SK-N-DZ (cell line): ENCODE measurements around the gene CRLF1.

Source experiments
- DNase-seq: peaks from one replicate; pipeline ENCODE4 v3.0.0-alpha.2; 2015; ENCODE audit warnings: low spot score

The CRLF1 gene

DNA sequence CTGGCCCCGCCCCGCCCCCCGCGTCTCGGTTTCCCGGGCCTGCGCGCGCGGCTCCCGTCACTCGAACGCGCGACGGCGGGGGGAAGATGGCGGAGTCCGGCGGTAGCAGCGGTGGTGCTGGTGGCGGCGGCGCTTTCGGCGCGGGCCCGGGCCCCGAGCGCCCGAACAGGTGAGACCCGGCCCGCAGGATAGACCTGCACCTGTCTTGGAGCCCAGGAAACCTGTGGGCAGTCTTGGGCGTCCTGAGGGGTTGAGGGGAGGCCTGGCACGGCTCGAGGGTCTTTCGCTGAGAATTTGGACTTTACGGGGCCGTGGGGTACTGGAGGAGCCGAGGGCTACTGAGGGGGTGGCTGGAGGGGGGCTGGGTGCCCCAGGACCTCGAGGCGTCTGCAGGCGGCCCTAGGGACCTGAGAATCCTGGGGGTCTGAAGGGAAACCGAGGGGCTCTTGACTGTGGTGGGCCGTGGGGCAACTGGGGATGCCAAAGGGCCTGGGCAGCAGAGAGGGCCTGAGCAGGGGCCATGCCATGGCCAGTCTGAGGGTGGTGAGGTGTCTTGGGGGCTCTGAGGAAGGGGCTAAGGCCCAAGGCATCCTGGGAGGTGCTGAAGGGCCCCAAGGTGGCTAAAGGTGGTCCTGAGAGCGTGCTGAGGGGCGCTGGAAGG, 30.5 kb upstream of the CRLF1 start, which contains the start of gene KLHL26:
TSS of gene KLHL26 (plus strand) at position 60 of the 661 bp plus-strand sequence. CDS start at position 87, 27 bp downstream.
- DNase-seq, result no peak

DNA sequence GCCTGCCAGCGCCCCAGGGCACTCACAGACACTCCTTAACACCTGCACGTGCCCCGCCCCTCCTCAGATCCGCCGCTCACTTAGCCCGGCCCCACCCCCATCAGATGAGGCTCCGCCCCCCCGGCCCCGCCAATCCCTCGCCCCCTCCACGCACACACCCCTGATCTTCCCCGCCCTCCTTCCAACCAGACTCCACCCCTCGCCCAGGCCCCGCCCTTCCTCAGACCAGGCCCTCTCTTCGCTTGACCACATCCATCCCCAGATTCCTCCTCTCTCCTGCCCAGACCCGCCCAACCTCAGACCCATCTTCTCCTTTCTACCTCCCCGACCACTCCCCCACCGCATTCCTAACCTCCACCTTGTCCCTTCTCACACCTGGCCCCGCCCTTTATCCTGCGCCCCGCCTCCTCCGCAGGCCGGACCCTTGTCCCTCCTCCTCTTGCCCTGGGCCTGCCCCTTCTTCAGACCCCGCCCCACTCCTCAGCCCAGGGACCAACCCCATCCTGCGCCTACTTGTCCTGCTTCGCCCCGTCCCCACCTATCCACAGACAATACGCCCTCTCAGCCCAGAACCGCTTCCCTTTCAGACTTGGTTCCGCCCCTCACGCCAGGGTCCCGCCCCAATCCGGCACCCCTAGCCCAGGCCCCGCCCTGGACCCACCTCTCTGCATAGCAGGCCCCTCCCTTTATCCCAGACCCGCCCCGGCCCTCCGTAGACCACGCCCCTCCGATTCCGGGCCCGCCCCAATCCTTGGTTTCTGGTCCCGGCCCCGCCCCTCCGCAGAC, 29.8 kb upstream of the CRLF1 start:
- DNase-seq, result peak; percentile 93

DNA sequence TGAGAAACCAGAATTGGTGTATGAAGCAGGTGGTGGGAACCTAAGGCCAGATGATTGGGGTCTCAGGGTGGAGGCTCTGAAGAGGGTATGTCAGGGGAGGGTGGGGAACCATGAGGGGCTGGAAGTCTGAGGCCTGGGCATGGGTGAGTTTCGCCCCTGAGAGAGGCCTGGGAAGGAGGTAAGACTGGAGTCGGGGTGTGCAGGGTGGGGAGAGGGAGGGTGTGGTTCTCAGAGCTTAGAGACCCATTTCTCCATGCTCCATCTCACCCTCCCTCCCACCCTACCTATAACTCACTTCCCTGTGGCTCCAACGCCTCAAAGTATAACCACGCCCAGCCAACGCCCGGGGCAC, 29.2 kb upstream of the CRLF1 start:
- DNase-seq, result no peak

GRCh38 chr19:18634612-18635297, 28.2 kb upstream of the CRLF1 start:
- no peak for DNase-seq

- no peak for DNase-seq
These were observed 26.7 kb upstream of the CRLF1 start for GRCh38 chr19:18633321-18633720.

- no peak for DNase-seq
These were observed 22.8 kb upstream of the CRLF1 start for GRCh38 chr19:18629166-18630088.

DNA sequence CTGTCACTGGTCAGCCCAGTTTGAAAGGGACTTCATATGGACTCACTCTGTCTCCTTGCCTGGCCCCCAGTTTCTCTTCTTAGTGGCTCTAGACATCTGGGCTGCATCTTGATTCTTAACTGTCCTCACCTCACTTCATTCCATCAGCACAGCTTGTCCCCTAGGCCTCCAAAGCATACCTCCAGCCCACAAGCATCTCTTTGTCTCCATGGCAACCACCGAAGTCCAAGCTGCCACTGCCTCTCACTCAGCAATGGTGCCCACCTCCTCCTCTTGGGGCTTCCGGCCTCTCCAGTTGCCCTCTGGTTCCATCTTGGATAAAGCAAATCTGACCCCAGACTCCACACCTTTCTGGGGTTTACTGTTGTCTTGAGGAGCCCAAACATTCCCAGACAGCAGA, 20.3 kb upstream of the CRLF1 start:
- DNase-seq, result no peak

- no peak for DNase-seq
These were observed 14.3 kb upstream of the CRLF1 start for GRCh38 chr19:18620902-18621301.

DNA sequence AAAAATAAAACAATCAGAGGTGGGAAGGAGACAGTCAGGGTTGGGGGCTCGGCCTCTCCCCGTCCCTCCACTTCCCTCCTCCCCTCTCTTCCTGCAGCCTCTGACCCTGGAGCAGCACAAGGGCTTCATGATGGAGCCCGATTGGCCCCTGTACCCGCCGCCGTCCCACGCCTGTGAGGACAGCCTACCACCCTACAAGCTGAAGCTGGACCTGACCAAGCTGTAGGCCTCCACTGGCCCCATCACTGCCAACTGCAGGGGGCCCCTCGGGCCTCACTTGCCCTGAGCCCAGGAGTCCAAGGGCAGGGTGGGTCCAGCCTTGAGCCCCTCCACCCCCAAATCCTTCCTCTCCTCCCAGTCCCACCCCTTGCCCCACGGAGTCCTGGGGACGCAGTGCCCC, 13.7 kb upstream of the CRLF1 start:
- no peak for DNase-seq

- DNase-seq, result no peak
These were observed 11.6 kb upstream of the CRLF1 start for GRCh38 chr19:18618236-18618635.

- no peak for DNase-seq
These were observed 11.0 kb upstream of the CRLF1 start for GRCh38 chr19:18617562-18617961.

- no peak for DNase-seq
These were observed 9.4 kb upstream of the CRLF1 start for GRCh38 chr19:18616023-18616422.

DNA sequence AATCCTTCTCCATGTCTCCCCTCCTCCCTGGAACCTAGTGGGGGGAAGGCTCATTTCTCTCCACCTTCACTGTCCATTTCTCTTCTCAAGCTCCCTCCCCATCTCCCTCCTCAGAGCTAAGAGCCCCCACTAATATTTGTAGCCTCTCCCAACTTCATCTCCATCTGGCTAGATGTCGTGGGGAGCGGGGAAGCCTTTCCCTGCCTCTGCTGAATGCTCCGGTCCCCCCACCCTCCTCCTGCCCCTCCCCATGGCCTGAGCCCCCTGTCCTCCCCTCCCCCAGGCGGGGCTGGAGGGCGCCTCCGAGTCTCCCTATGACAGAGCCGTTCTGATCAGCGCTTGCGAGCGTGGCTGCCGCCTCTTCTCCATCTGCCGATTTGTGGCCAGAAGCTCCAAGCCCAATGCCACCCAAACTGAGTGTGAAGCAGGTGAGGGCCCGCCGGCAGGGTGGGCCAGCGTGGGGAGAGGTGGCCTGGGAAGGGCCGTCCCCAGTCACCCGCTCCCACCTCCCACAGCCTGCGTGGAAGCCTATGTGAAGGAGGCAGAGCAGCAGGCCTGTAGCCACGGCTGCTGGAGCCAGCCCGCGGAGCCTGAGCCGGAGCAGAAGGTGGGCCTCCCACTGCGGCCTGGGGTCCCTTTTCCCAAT, 7.1 kb upstream of the CRLF1 start:
- no peak for DNase-seq

DNA sequence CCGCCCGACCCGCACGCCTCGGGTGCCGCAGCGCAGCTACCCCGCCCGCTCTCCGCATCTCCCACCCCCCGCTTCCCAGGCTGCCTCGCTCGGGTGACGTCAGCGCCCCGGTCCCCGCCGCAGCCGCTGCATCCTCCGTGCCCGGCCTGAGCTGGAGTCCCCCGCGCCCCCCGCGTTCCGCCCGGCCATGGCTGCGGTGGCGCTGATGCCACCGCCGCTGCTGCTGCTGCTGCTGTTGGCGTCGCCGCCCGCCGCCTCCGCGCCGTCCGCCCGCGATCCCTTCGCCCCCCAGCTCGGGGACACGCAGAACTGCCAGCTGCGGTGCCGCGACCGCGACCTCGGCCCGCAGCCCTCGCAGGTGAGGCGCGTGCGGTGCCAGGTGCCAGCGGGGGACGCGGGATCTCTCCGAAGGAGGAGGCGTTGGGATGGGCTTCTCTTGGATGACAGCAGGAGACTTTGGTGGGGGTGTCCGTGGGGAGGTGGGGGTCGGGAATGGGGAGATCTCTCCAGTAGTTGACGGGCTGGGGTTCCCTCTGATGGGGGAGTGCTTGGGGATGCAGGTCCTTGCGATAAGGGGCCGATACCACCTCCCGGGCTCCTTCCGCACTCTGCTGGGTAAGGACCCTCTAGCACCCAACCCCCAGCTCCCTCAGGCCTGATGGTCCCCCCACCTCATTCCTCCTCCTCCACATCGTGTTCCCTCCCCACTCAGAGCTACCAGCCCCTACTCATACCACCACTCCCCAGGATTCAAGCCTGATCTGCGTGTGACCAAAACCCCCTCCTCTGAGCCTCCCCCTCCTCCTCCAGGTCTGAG, 6.4 kb upstream of the CRLF1 start, which contains the start of gene TMEM59L:
TSS of gene TMEM59L (plus strand) at position 99 of the 817 bp plus-strand sequence. CDS start at position 188, 89 bp downstream.
- no peak for DNase-seq

GRCh38 chr19:18612051-18612771, 5.6 kb upstream of the CRLF1 start:
- DNase-seq, result no peak

DNA sequence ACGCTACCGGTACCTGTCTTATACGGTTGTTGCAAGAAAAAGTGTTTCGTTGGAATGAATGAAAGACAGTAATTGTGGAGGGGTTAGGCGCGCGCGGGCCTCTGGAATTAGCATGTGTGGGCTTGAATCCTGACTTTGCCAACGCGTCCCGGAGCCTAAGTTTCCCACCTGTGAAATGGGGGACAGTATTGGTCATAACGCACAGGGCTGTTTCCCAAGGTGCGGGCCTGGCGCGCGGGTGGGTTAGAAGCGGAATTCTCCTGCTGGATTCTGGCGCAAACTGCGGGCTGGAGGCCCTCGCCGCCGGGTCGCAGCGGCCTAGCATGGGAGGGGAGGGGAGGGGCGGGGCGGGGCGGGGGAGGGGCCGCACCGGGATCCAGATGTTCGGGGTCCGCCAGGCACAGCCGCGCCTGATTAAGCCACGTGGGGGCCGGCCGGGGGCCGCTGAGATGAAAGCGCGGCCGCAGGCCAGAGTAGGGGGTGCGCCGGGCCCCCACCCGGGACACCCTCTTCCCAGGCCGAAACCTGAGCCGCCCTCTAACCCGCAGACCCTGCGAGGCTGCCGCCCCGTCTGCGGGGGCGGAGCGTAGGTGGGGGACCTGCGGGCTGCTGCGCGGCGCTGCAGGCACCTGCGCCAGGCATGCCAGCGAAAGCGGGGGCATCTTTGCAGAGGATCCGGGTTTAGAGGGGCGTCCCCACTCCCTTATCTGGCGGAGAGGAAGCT, 4.9 kb upstream of the CRLF1 start:
- no peak for DNase-seq

- no peak for DNase-seq
These were observed 4.1 kb upstream of the CRLF1 start for GRCh38 chr19:18610556-18611326.

DNA sequence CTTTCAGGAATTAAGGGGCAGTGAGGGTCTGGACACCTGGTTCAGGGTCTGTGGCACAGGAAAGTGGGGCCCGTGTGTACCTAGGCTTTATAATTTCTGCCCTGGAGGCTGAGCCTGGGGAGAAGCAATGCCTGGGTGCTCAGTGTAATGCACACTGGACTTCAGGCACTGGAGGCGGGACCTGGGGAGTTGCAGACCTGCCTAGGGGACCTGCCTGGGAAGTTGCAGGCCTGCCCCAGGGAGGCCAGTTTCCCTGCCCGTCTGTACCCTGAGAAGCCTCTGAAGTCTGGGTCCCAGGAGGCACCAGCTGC, 3.6 kb upstream of the CRLF1 start:
- no peak for DNase-seq
